ENCODE measurements around the gene MED26. TPM values are rescaled to one million over a fixed set of nuclear protein-coding genes. Genes with fewer than 3 reads are reported as not detected.

MED26 gene
- total RNA-seq, 6 donors from 2014 or later, result 12.6 to 26.5 (median 13.8) TPM

GRCh38 chr19:16581145-16581970 lies 46.6 kb downstream of the MED26 start:
- Histone ChIP-seq H3K4me3 (no peak overlapping the region), H3K4me1 (peaks cover 36 to 72% (median 43%) of the 10 kb centered on the region in 4 donors), H3K9me3 (no peaks in the 10 kb centered on the region), H3K27ac (peak overlapping the region in 3 of 4 donors; percentile 7 to 28 (median 23)), H3K27me3 (no peaks in the 10 kb centered on the region), H3K36me3 (peaks cover 11 to 29% (median 24%) of the 10 kb centered on the region in 4 donors)
- peak in 1 of 2 donors; percentile 10 for ATAC-seq (ENCODE audit: low FRiP score in 2 of 2)
- TF ChIP-seq EP300 (IDR thresholded peaks at IDR 0.05) (no peak), CTCF (IDR thresholded peaks at IDR 0.05) (no peak), POLR2AphosphoS5 (IDR thresholded peaks at IDR 0.05) (no peak), POLR2A (IDR thresholded peaks at IDR 0.05) (no peak)
- DNase-seq, result no peak
- 86 to 93% methylated on average over 10 to 11 of the region's 12 CpGs for WGBS, 2 donors

- H3K4me3 ChIP-seq, result no peak overlapping the region
- DNase-seq, result no peak
- H3K27me3 ChIP-seq, result no peaks in the 10 kb centered on the region
- H3K36me3 ChIP-seq, result peaks cover 18 to 43% (median 35%) of the 10 kb centered on the region in 4 donors
- no peaks in the 10 kb centered on the region for H3K9me3 ChIP-seq
- no peak for TF ChIP-seq POLR2A (IDR thresholded peaks at IDR 0.05)
- TF ChIP-seq CTCF (IDR thresholded peaks at IDR 0.05), result no peak
- no peak for TF ChIP-seq POLR2AphosphoS5 (IDR thresholded peaks at IDR 0.05)
- no peak for TF ChIP-seq EP300 (IDR thresholded peaks at IDR 0.05)
- 66 to 77% methylated on average over 4 of the region's 4 CpGs for WGBS, 2 donors
- no peak overlapping the region for H3K27ac ChIP-seq
- H3K4me1 ChIP-seq, result peaks cover 20 to 60% (median 28%) of the 10 kb centered on the region in 4 donors
- no peak for ATAC-seq (ENCODE audit: low FRiP score in 2 of 2)
These were observed 48.6 kb downstream of the MED26 start for GRCh38 chr19:16579381-16579780.

DNA sequence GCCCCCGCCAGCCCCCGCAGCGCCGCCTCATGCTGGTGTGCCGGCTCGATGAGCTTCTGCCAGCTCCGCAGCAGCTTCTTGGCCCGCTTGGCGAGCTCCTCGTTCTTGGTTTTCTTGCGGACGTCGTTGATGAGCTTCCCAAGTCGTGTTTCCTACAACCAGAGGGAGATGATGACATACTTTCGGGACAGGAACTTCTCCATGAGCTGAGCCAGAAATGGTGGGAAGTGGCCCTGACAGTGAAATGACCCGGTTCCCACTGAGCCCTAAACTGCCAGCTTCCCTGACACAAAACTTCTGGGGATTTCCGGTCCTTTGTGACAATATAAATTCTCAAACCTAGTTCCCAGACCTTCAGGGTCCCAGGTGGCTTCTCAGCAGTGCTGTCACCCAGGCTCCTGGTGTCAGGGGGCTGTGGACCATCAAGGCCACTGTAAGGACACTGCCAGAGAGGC lies 50.4 kb downstream of the MED26 start:
- H3K9me3 ChIP-seq, result no peaks in the 10 kb centered on the region
- H3K27ac ChIP-seq, result no peak overlapping the region
- no peak overlapping the region for H3K4me3 ChIP-seq
- TF ChIP-seq POLR2AphosphoS5 (IDR thresholded peaks at IDR 0.05) (no peak), EP300 (IDR thresholded peaks at IDR 0.05) (no peak), CTCF (IDR thresholded peaks at IDR 0.05) (no peak), POLR2A (IDR thresholded peaks at IDR 0.05) (no peak)
- WGBS, 2 donors, result 85 to 100% methylated on average over 11 to 17 of the region's 17 CpGs
- H3K4me1 ChIP-seq, result peaks cover 18 to 60% (median 27%) of the 10 kb centered on the region in 4 donors
- DNase-seq (no peak), ATAC-seq (ENCODE audit: low FRiP score in 2 of 2) (no peak)
- no peaks in the 10 kb centered on the region for H3K27me3 ChIP-seq
- H3K36me3 ChIP-seq, result peaks cover 18 to 43% (median 35%) of the 10 kb centered on the region in 4 donors

DNA sequence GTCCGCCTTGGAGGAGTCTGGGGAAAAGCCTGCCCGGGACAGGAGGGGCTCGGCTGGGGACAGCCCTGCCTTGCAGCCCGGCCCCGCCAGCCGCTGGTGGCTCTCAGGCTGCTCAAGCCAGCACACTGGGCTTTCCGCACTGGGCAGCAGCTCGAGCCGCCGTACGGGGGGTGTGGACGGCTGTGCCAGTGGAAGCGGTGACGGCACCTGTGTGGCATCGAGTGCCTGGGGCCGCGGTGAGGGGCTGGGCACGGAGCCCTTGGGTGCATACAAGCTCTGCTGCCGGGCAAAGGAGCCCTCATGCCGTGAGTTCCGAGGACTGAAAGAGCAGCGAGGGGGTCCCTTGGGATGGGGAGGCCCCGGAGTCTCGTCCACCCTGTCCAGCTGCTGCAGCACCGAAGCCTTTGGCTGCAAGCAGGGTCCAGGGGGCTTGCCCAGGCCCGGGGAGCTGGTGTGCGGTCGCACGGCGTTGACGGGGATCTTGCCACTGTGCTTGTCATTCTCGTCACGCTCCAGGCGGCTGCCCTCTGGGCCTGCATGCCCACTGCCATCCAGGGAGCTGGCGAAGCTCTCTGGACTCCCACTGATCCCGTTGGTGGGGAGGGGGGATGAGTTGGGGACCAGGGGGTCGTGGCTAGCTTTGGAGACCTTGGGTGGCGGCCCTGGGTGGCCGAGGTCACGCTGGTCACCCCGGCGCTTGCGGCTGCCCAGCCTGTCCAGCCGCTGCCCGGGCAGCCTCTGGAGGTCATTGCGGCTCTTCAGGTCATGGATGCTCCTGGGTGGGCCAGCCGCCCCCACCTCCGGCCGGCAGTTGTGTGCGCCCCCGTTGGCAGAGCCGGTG lies 51.1 kb downstream of the MED26 start:
- 94% methylated on average over 25 to 34 of the region's 52 CpGs for WGBS, 2 donors
- no peak for TF ChIP-seq EP300 (IDR thresholded peaks at IDR 0.05)
- no peak for TF ChIP-seq POLR2AphosphoS5 (IDR thresholded peaks at IDR 0.05)
- no peak for TF ChIP-seq CTCF (IDR thresholded peaks at IDR 0.05)
- no peak for TF ChIP-seq POLR2A (IDR thresholded peaks at IDR 0.05)
- Histone ChIP-seq H3K27ac (no peak overlapping the region), H3K36me3 (peaks cover 18 to 43% (median 35%) of the 10 kb centered on the region in 4 donors), H3K4me3 (no peak overlapping the region), H3K9me3 (no peaks in the 10 kb centered on the region), H3K4me1 (peaks cover 18 to 54% (median 25%) of the 10 kb centered on the region in 4 donors), H3K27me3 (no peaks in the 10 kb centered on the region)
- peak in 1 of 2 donors; percentile 82 for DNase-seq
- no peak for ATAC-seq (ENCODE audit: low FRiP score in 2 of 2)
